GM12801 (cell line): ENCODE data around the gene DPH7.

Experiments
- CTCF ChIP-seq: IDR thresholded peaks from one replicate; pipeline ENCODE4 v1.5.1; 2011; ENCODE audit warnings: control low read depth; ENCODE audit not compliant: insufficient read length; ENCODE audit errors: extremely low read depth

DPH7 gene

GRCh38 chr9:137590123-137590468 is 11.4 kb upstream of the DPH7 start:
- TF ChIP-seq CTCF, result no peak

GRCh38 chr9:137589441-137590122 is 10.9 kb upstream of the DPH7 start:
- TF ChIP-seq CTCF, result no peak

- no peak for TF ChIP-seq CTCF
Observed at GRCh38 chr9:137588891-137589290, 10.2 kb upstream of the DPH7 start.

GRCh38 chr9:137588311-137588710 is 9.6 kb upstream of the DPH7 start:
- no peak for TF ChIP-seq CTCF

- no peak for TF ChIP-seq CTCF
Observed at GRCh38 chr9:137586854-137587253, 8.1 kb upstream of the DPH7 start.

GRCh38 chr9:137583957-137584356 is 5.2 kb upstream of the DPH7 start:
- no peak for TF ChIP-seq CTCF

GRCh38 chr9:137583347-137583746 is 4.6 kb upstream of the DPH7 start:
- TF ChIP-seq CTCF, result no peak
